ENCODE measurements around the gene FEN1.

Gene FEN1

DNA sequence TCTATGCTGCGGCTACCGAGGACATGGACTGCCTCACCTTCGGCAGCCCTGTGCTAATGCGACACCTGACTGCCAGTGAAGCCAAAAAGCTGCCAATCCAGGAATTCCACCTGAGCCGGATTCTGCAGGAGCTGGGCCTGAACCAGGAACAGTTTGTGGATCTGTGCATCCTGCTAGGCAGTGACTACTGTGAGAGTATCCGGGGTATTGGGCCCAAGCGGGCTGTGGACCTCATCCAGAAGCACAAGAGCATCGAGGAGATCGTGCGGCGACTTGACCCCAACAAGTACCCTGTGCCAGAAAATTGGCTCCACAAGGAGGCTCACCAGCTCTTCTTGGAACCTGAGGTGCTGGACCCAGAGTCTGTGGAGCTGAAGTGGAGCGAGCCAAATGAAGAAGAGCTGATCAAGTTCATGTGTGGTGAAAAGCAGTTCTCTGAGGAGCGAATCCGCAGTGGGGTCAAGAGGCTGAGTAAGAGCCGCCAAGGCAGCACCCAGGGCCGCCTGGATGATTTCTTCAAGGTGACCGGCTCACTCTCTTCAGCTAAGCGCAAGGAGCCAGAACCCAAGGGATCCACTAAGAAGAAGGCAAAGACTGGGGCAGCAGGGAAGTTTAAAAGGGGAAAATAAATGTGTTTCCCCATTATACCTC, 3.3 kb downstream of the FEN1 start:
- DNase-seq: no peak

DNA sequence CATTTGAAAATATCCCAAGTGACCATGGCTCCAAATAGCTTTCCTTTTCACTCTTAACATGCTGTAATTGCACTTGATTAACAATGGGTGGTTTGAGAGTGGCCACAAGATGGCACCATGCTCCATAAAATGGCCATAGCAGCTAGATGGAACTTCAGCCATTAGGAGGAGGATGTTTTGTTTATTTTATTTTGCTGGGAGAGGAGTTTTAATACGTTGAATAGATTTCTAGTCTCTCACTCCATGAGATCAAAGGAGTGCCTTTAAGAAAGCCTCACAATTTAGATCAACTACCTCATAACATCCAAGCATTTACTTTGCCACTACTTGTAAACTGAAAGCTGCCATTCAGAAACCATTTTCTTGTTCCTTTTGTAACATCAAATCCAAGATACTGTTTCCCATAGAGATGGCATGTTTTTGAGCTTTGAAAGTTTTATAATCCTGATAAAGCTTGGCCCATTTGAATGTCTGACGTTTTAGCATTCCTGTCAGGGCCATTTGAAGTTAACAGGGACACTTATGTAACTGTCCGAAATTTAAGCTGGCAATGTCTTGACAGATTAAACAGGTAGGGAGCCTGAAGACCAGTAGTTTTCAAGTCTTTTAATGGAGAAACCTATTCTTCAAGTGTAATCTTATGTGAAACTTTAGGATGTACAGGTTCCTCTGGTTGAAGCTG, 4.7 kb downstream of the FEN1 start:
- peak; percentile 86 for DNase-seq

DNA sequence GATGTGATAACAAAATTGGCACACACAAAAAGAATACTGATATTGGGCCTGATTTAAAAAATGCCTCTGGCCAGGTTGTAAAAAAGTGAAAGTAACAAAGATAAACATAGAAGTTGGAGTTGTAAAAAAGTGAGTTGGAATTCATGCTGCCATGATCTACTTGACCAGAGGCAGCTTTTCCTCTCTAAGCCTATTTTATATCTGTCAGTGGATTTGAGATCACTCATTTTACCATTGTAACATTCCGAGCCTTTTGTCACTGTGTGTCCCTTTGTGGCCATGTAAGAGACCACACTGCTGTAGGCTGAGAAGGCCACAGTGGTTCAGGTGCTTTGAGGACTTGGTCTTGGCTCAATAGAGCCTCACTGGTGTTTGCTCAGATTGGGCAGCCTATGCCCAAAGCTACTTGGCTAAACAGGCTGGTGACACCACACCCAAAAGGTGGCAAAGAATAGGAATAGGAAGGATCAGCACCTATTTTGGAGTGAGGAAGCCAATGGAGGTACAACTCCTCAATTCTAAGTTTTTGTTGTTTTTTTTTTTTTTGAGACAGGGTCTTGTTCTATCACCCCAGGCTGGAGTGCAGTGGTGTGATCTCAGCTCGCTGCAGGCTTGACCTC, 7.1 kb downstream of the FEN1 start:
- no peak for DNase-seq

DNA sequence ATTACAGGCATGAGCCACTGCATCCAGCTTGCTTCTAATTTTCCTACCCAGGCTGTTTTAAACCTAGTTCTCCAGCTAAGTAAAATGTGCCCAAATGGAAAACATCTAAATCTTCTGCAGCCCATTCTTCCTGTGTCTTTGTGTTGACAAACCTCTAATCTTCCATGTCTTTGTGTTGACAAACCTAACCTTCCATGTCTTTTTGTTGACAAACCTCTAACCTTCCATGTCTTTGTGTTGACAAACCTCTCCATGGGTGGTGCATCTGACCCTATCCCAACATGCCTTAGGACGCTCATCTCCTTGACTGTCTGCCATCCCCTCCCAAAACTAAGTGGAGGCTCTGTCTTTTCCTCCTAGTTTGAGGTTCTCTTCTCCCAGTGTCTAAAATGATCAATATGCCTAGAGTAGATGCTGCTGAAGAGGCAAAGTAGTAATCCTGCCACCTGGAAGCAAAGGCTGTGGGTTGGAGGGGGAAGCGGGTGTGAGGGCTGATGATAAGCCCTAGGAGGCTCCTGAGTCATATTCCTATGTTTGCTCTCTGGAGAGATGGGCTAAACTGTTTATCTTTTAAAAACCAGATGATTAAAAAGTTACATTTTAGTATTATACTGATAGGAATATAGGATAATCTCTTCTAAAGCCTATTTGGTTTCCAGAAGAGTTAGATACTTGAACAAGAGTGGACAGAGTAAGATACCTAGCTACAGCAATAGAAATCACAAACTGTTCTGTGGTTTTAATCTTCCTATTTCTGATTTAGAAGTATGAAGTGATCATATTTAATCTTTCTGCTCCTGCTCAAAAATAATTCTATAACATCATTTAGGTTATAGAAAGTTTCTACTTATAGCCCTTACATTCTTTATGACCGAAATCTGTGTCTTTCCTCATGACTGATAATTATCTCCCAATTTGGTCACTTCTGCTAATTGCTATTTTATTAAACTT, 7.9 kb downstream of the FEN1 start:
- DNase-seq: no peak

DNA sequence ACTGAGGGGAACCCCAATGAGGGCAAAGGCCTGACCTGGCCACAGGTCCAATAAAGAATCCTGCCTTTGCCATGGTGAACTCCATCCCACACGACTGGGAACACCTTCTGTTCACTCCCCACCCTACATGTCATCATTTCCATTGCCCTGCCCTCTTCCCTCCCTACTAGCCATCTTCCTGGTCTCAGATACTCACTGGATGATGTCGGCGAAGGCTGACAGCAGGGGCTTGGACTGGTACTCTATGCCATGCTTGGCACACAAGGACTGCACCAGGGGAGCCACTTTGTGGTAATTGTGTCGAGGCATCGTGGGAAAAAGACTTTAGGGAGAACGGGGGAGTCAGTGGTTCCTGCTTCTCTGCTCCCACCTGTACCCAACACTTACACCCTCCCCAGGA, 9.9 kb downstream of the FEN1 start:
- DNase-seq: no peak

DNA sequence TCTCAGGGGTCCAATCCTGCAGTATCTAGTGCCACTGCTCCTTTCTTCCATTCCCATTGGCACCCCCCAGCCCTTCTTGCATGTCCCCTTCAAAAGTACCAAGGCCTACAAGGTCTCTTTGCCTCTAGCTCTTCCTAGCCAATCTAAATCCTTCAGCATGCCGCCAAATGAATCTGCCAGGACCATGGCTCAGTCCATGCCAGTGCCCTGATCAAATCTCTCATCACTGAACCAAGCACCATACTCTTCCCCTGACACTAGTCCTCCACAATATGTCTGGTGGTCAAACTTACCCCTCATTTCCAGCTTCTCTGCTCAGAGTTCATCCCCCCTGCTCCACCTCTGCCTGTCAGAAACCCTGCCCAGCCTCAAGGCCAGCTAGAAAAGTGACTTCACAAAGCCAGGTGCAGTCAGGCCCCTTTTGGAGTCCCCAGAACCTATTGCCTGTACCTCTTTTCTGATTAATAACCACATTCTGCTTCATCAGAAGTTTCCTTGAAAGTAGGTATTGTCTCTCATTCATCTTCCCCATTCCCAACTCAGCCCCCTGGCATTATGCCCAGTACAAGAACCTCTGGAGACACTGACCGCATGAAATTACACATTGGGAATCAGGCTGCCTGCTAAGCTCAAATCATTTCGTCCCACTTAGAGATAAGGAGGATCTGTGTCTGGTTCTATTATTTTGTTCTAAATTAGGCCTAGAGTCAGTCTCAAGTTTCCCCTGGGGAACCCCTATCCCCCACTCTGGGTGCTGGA, 11.4 kb downstream of the FEN1 start:
- no peak for DNase-seq

DNA sequence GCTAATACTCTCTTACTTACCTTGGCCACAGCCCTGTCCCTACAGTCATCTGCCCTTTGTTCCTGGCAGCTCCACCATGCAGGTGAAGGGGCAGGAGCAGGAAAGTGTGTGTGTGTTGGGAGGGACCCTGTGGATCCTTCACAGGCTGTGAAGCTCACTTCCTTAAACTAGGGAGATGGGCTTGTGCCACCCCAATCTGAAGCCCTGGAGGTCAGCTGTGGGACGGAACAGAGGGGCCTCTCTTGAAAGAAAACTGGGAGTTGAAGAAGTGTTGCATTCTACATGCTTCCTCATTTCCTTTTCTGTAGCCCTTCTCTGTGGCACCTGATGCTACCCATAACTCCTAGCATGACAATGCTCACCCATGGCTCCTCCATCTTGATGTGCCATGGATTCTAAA, 12.4 kb downstream of the FEN1 start:
- DNase-seq: no peak

DNA sequence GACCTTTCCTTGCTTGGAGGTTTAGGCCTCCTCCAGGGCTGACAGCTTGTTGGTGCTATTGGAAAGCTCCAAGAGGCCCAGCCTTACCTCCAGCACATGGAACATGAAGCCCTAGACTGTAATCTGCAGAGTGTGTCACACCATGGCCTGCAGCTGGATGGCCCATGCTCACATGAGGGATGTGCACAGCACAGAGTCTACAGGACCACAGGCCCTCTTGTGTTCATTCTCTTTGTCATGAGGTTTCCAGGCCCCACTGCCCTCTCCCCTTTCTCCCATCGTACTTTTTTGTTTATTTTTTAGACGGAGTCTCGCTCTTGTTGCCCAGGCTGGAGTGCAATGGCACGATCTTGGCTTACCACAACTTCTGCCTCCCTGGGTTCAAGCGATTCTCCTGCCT, 14.1 kb downstream of the FEN1 start:
- no peak for DNase-seq

DNA sequence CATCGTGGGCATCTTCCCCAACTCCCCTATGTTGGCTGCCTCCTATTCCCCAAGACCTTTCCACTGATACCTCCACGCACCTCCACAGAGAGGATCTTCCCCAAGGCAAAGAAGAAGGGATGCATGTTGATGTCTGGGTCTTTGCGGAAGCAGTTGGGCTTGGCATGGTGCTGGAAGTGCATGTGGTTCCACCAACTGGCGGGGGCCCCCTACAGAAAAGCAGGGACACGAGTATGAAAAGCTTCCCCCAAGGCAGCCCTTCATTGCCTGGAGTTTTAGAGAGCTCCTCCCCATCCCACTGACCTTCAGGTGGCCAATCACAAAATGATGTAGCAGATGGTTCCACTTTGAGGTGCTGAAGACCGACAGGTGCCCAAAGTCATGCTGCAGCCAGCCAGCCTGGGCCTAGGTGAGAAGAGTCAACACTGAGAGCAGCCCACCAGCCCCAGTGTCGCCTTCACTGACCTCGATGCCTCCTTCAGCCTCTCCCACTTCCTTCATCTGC, 18.0 kb downstream of the FEN1 start:
- no peak for DNase-seq

DNA sequence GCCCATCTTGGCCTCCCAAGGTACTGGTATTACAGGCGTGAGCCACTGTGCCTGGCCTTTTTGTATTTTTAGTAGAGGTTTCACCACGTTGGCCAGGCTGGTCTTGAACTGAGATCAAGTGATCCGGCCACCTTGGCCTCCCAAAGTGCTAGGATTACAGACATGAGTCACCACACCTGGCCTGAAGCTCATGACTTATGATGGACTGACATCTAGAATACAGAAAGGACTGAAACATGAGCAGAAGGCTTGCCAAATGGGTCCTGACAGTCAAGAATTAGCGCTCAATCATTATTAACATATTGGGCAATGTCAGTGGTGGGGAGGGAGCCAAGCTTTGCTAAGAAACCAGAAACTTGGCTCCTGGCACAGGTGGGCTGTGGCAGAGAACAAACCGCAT, 19.1 kb downstream of the FEN1 start:
- DNase-seq: no peak

DNA sequence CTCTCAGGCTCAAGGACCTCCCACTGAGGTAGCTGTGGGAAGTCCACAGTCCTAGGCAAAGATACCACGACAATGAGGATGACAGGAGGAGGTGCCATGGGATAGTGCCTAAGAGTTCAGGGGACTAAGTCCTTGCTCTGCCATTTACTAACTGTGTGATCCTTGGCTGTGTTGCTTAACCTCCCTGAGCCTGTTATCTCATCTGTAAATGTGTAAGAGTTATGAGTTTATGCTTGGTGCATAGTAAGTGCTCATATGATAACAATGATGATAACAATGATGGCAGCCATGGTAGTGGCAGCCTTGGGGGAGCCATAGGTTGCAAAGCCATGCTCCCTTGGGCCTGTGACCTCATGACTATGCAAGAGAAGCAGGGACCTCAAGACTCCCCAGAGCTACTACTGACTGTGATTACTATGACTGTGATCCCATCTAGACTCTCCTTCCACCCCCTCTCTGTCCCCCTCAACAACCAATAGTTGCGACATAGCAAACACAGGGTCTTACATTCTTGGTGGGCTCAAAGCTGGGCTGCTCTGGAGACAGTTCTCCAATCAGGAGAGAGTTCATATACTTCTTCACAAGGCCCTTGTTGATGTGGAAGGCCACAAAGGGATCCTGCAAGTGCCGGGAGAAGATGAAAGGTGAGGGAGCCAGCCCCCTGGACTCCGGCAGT, 20.2 kb downstream of the FEN1 start:
- no peak for DNase-seq

DNA sequence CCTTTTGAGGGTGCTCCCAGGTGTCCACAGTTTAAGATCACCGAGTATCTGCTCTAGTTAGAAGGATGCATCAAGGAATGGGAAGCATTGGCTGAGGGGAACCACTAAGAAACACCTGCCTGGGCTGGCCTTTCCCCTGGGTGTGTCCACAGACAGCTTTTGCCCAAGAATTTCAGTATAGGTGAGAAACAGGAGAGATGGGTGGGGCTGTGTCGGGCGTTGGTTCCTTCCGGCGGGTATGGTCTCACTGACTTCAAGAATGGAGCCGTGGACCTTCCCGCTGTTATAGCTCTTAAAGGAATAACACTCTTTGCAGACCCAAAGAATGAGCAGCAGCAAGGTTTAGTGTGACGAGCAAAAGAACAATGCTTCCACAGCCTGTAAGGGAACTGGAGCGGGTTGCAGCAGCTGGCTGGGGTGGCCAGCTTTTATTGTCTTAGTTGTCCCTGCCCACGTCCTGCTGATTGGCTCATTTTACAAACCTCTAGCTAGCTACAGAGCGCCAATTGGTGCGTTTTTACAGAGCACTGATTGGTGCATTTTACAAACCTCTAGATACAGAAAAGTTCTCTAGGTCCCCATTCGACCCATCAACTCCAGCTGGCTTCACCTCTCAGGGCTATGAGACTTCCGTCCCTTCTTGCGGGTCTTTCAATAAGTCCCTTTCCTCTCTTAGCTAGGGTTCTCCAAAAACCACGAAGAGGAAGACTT, 21.7 kb downstream of the FEN1 start:
- DNase-seq: peak; percentile 30

DNA sequence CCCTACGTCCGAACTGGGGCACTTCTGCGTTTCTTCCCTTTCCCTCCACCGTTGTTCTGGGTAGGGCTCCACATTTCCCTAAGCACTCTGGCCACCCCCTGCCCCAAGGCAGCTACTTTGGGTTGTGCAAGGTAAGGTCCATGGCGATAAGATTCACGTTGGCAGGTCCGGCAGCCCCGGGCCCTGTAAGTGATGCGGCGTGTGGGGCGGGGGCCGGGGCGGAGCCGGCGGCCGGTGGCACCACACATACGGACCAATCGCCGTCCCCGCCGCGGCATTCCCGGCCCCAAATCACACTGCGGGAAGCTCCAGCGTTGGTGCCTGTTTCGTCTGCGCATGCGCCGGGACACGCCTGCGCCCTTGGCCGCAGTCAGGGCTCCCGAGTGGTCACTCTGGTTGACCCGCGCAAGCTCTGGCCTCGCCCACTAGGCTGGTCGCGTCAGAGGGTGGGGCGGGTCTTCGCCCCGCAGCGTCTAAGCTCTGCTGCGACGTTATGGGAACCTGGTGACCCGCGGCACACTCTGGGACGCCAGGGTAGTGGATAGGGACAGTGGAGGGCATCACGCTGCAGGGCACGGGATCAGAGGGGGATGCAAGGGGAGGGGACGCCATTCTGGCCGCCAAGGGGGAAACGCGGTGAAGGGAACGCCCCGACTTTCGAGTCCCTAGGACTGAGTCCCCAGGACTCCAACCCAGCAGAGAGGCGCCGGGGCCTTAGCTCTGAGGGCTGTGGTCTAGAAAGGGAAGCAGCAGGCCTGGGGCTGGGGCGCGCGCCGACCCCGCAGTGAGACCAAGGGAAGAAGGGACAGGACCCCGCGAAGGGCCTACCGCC, 22.5 kb downstream of the FEN1 start:
- peak; percentile 98 for DNase-seq

DNA sequence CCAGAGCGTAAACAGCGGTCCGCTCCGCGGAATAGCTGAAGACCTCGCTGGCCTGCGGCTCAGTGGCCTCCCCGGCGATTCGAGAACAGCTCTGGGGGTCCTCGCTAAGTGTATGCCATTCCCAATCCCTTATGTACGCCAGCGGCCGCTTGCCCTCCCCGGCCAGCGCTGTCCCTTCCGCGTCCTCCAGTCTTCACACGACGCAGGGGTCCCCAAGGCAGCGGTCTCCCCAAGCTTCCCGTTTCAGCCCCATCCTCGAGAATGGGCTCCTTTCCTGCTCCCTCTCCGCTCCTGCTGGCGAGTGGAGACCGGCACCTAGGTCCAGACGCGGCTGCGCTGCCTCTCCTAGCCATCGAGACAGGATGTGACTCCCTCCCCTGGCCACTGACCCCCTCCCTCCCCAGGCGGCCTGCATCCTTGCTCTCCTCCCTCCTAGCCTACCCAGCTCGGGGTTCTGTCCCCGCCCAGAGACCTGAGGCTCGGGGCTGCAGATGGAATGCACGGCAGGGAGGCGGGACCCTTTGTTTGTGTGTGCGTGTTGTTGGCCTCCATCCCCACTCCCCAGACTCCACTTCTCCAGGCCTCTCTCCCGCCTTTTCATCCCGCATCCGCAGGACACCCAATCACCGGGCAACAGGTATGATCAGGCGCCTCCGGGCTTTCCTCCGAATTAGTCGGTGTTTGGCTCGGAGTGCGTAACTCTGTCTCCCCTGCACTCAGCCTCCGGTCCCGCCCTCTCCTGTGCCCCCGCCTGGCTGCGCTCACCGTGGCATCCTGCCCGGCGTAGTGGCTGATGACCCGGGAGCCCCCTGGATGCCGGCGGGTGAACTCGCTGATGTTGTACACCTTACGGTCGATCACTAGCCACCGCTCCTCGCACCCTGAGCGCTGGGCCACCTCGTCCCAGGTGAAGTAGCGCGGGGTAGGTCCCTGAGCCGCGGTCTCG, 23.4 kb downstream of the FEN1 start:
- peak; percentile 39 for DNase-seq

DNA sequence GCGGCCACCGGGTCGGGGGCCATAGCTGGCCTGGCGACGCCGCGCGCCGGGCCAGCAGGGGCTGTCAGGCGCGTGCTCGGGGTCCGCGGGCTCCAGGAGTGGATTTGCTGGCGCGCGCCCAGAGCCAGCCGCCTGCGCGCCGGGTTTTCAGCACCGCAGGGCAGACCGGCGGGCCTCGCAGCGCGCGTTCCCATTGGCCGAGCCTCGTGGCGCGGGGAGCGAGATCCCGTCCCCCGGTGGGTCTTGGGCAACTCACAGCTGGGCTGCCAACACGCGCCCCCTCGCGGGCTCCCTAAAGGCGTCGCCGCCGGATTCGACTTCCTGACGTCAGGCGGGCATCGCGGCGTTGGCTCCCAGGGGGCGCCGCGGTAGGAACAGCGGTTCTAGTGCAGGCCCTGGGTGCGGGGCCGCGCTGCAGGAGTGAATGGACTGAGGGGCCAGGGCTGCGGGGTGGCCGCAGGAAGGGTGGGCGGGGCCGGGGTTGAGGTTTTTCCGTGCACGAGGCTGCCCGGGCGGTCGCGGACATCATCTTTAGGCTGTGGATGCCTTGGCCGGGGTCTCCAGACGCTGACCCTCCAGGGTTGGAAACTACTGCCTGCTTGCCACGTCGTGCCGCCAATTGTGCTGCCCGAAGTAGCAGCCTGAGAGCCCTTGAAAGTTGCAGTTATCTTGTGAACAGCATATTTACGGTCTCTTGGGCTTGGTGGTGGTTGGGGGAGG, 24.2 kb downstream of the FEN1 start, which contains the start of gene FADS1:
TSS of gene FADS1 (minus strand) at position 268 of the 720 bp plus-strand sequence. CDS start at position 194, 74 bp downstream.
- peak; percentile 97 for DNase-seq

DNA sequence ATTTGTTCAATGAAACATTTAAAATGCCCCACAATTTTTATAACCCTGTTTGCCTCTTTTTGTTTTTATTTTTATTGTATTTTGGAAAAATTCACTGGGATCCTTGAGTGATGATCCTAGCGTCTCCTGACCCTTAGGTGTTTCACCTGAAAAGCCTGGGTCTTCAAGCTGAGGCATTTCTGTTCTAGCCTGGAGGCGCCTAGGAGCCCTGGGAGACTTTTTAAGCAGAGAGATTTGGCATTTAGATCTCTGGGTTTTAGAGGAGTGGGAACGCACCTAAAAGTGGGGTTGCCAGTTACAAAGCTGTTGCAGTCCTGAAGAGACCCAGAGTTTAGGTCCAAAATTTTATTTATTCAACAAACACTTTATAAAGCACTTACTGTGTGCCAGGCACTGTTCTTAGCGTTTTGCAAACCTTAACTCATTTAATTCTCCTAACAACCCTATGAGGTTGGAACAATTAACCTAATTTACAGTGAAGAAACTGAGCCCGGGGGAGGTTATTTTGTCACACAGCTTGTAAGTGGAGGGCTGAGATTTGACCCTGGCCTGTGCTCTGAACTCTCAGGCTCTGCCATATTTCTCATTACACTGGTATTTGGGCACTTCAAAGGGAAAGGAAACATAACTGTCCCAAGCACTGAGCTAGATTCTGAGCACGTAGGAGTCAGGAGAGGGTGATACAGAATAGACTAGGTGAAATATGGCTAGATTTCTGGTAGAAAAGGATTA, 24.9 kb downstream of the FEN1 start:
- no peak for DNase-seq

DNA sequence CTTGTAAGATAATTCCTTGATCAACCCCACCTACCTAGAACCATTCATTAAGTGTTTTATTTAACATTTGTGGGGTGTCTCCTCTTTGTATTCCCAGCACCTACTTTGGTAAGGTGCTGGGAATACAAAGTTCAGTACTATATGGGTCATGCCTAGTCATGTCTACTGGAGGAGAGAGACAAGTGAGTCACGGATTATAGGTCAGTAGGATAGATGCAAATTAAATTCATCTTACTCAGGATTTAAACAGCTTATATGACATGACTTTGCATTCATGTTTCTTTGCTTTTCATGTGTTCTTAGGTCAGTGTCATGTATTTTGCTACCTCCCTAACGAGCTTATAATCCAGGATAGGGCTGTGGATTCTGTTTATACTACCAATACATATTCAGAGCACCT, 27.5 kb downstream of the FEN1 start:
- no peak for DNase-seq
